ENCODE data around the gene LRRTM2.

DNA sequence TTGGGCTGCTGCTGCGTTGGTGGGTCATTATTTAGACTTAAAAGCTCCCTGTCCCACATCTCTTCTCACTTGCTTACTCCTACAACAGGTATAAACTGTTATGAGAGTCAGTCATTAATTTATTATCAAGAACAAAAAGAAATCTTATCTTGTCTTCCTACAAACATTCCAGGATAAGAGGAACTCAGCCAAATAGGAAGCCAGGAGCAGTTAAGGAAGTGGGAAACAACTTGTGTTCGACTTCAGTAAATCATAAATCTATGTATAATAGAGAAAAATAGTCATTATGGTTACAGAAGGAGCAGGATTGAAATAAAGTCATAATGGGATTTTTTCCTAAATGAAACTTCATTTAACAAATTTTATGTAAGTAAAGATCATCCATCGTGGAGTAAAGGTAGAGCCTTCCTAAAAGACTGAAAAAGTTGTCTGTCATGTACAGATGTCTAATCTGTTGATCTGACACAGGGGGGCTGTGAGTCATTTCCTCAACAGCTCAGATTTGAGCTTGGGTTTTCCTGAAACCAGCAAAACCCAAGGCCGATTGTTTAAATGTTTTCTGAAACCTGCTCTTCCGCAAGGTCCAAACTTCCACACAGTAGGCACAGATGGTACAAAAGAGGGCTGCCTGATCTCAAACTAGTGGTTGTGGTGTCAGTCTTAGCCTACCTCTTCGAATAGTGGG is 25.3 kb upstream of the LRRTM2 start:
- TF ChIP-seq, protein P1, sequence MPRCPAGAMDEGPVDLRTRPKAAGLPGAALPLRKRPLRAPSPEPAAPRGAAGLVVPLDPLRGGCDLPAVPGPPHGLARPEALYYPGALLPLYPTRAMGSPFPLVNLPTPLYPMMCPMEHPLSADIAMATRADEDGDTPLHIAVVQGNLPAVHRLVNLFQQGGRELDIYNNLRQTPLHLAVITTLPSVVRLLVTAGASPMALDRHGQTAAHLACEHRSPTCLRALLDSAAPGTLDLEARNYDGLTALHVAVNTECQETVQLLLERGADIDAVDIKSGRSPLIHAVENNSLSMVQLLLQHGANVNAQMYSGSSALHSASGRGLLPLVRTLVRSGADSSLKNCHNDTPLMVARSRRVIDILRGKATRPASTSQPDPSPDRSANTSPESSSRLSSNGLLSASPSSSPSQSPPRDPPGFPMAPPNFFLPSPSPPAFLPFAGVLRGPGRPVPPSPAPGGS (IDR thresholded peaks at IDR 0.05; ENCODE audit: borderline replicate concordance, insufficient read depth, low read depth, low read length, poor library complexity, severe bottlenecking), result no peak
- TF ChIP-seq, protein P2, sequence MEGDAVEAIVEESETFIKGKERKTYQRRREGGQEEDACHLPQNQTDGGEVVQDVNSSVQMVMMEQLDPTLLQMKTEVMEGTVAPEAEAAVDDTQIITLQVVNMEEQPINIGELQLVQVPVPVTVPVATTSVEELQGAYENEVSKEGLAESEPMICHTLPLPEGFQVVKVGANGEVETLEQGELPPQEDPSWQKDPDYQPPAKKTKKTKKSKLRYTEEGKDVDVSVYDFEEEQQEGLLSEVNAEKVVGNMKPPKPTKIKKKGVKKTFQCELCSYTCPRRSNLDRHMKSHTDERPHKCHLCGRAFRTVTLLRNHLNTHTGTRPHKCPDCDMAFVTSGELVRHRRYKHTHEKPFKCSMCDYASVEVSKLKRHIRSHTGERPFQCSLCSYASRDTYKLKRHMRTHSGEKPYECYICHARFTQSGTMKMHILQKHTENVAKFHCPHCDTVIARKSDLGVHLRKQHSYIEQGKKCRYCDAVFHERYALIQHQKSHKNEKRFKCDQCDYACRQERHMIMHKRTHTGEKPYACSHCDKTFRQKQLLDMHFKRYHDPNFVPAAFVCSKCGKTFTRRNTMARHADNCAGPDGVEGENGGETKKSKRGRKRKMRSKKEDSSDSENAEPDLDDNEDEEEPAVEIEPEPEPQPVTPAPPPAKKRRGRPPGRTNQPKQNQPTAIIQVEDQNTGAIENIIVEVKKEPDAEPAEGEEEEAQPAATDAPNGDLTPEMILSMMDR (IDR thresholded peaks at IDR 0.05 in 2 of 3, conservative IDR thresholded peaks at IDR 0.05 in 1 of 3; ENCODE audit: control insufficient read depth in 2 of 3, extremely low read depth in 1 of 3, insufficient read depth in 1 of 3, low read depth in 3 of 3, low read length in 3 of 3), result no peak
- TF ChIP-seq POLR2A (IDR thresholded peaks at IDR 0.05; ENCODE audit: low read depth, low read length) (no peak), ZNF274 (IDR thresholded peaks at IDR 0.05; ENCODE audit: insufficient read depth, insufficient read length) (no peak), RCOR1 (conservative IDR thresholded peaks at IDR 0.05; ENCODE audit: low read depth, low read length) (no peak), GABPA (IDR thresholded peaks at IDR 0.05; ENCODE audit: low read depth) (no peak), TAF1 (IDR thresholded peaks at IDR 0.05; ENCODE audit: borderline replicate concordance, low read depth, low read length) (no peak), EZH2 (IDR thresholded peaks at IDR 0.05; ENCODE audit: borderline replicate concordance, control insufficient read depth, low read depth, low read length) (no peak), YY1 (IDR thresholded peaks at IDR 0.05; ENCODE audit: low read depth, low read length) (no peak), CBX5 (IDR thresholded peaks at IDR 0.05; ENCODE audit: low read depth) (no peak)
- TF ChIP-seq, protein P3, sequence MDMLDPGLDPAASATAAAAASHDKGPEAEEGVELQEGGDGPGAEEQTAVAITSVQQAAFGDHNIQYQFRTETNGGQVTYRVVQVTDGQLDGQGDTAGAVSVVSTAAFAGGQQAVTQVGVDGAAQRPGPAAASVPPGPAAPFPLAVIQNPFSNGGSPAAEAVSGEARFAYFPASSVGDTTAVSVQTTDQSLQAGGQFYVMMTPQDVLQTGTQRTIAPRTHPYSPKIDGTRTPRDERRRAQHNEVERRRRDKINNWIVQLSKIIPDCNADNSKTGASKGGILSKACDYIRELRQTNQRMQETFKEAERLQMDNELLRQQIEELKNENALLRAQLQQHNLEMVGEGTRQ (IDR thresholded peaks at IDR 0.05; ENCODE audit: borderline replicate concordance, low read depth, low read length), result no peak
- TF ChIP-seq, protein P4, sequence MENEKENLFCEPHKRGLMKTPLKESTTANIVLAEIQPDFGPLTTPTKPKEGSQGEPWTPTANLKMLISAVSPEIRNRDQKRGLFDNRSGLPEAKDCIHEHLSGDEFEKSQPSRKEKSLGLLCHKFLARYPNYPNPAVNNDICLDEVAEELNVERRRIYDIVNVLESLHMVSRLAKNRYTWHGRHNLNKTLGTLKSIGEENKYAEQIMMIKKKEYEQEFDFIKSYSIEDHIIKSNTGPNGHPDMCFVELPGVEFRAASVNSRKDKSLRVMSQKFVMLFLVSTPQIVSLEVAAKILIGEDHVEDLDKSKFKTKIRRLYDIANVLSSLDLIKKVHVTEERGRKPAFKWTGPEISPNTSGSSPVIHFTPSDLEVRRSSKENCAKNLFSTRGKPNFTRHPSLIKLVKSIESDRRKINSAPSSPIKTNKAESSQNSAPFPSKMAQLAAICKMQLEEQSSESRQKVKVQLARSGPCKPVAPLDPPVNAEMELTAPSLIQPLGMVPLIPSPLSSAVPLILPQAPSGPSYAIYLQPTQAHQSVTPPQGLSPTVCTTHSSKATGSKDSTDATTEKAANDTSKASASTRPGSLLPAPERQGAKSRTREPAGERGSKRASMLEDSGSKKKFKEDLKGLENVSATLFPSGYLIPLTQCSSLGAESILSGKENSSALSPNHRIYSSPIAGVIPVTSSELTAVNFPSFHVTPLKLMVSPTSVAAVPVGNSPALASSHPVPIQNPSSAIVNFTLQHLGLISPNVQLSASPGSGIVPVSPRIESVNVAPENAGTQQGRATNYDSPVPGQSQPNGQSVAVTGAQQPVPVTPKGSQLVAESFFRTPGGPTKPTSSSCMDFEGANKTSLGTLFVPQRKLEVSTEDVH (IDR thresholded peaks at IDR 0.05; ENCODE audit: low read depth, partially characterized antibody), result no peak

Measured in GM12878 (cell line).